T-helper 1 cell treated with Interleukin-12 subunit alpha and Interleukin-12 subunit beta and Interleukin-4 antibody, amounts not matched to agents 30 ng/mL and 1 ng/mL, for 36 hours (primary cell): ENCODE measurements around the gene SNRNP48. TPM values are rescaled to one million over a fixed set of nuclear protein-coding genes. Genes with fewer than 3 reads are reported as not detected.

Experiments used
- intact Hi-C: fragments of 100-400 bp; cut with micrococcal nuclease; formaldehyde crosslinking; loops from one replicate; pipeline ENCODE4 v1.15.1; 2024
- total RNA-seq: library from RNA; stranded (reverse); gene quantifications from 2 replicates; pipeline ENCODE4 v1.2.3, GENCODE V29; 2022

The SNRNP48 gene
- total RNA-seq, 1 donor from 2014 or later: 15.2 TPM

DNA sequence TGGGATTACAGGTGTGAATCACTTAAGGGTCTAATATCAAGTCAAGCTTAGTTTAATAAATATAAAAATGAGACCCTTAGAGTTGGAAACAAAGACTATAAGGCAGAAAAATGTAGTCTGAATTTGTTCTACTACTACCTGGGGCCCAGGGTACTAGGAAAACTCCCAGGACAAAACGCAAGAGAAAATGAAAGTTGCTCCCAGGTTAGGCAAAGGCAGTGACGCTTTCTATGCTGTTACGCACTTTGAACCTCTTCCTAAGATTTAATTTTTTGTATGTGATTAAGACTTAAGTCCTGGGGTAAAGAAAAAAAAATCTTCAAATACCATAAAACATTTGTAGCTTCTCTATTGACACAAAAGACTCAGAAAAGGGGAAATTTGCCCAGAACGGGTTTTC is 31.2 kb upstream of the SNRNP48 start:
- intact Hi-C loops: no loop called here

DNA sequence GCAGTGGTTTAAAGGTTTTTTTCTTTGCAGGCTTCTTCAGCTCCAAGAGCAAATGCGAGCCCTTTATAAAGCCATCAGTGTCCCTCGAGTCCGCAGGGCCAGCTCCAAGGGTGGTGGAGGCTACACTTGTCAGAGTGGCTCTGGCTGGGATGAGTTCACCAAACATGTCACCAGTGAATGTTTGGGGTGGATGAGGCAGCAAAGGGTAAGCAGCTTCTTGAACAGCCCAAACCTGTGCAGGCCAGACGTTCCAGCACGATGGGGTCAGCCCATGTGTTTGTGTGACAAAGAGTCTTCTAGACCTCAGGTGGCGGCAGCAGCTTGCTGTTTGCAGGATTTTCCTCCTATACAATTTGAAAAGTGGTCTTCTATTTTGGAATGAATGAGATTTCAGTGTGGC is 30.8 kb upstream of the SNRNP48 start:
- intact Hi-C loops: no loop called here

DNA sequence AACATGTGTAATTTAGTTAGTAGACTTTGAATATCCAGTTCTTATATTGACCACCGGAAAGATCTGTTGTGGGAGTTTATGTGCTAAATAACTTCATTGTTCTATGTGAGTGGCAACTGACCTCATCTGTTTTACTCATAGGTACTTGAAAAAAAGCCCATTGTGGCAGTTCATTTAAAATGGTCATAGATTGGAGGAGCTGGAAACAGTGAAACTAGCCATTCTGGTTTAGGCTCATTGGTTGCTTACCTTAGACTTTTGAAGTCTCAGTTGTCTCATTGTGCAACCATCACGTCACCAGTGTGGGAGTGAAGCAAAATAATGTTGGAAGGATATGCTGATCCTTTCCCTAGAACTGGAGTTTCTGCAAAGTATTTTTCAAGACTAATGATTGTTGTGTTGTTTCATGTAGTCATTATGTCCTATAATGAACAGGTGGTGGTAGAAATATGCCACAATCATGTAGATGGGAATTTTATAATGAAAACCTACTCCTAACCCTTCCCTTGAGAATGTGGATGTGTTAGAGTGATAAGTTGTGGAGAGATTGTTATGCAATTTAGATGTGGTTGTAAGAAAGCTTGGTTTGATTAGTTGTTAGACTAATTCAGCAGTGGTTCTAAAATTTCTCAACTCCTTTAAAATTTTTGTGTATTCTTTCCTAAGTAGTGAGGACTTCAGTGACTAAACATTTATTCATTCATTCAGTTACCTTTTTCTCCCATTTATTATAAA is 30.2 kb upstream of the SNRNP48 start:
- intact Hi-C loops: no loop called here

DNA sequence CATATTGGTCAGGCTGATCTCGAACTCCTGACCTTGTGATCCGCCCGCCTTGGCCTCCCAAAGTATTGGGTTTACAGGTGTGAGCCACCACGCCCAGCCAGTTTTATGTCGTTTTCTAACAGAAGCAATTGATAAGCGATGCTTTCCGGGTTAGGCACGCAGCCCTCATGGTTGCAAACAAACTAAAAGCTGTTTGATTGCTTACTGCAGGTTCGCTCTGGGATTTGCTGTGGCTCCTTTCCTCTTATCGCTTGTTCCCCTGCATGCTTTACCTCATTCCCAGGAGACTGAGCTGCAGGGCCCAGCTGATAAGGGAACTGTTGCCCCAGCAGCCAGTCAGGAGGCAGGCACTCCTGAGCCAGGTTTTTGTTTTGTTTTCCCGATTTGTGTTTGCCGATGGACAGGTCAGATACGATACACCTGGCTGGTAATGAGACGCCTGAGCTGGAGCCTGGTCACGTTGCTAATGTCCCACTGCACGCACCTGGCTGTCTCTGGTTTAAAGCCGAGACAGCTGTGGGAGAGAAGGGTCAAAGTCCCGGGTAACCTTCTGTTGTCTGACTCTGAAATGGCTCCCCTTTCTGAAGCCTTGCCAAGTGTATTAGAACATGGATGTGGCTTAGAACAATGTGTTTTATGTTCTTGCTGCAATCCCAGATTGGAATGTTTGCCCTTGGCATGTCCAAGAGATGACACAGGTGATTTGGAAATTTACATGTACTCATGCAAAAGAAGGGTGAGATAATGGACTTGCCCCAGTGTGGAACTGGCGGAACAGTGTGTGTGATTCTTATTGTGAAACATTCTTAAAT is 28.6 kb upstream of the SNRNP48 start:
- intact Hi-C loops: no loop called here

DNA sequence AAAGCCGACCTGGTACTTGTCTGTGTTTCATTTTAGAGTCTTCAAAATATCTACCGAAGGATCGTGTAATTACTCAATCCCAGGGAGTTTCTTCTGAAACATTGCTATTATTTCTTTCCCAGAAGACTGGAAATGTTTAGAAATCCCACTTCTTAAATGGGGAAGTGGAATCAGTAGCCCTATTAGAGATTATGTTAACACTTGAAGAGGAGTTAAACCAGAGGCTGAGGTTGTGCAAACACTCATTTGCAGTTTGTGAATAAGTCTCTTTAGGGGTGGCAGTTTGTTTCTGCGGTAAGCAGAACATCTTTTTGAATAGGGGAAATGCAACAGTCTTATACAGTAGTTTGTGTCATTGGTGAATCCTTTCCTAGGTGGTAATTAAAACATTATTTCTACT is 27.2 kb upstream of the SNRNP48 start:
- intact Hi-C loops: no loop called here

DNA sequence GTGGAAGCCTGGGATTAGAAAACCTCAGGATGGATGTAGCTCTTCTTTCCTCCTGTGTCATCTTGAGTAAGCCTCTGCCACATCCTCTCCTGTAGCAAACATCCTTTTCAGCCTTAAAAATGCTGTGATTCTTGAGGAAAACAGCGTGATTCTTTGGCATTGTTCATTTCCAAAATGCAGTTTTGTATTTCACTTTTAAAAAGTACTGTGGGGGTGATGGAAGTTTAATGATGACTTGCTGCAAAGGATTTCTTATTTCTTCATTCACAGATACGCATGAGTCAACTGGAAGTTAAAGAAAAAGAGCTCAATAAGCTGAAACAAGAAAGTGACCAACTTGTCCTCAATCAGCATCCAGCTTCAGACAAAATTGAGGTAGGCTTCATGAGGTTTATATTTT is 23.9 kb upstream of the SNRNP48 start:
- intact Hi-C loops: no loop called here

DNA sequence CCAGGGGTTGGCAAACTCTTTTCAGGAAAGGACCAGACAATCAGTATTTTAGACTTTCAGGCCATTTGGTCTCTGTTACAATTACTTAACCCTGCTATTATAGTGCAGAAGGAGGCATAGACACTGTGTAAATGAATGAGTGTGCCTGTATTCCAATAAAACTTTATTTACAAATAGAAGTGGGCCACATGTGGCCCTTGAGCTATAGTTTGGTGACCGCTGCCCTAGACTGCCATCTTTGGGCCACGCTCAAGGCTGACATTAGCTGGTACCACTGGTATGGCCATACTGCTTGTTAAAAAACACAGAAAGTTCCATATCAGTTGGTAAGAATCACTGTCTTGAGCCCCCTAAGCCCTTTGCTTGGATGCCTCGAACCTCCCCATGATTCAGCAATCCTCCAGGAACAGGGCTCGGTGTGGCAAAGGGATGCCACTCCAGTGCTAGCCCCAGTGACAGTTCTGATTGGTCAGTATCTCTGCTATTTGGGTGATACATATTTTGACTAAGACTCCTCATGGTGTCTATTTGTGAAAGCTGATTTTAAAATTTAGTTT is 23.3 kb upstream of the SNRNP48 start:
- intact Hi-C loops: no loop called here

DNA sequence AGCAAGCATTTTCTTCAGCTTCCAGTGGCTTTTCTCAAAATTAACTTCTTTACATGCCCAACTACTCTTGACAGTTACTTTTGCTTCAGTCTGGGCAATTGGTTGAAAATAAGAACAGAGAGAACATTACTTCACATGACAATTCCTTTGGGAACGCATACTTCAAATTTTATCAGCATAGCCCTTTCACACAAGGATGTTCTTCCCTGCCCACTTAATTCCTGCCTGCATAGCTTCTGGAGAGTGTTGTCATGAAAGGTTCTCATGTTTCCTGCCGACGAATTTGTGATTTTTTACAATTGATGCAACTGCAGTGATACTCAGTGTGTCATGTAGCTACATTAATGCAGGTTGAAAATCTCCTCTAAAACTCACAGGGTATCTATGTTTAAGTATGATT is 22.0 kb upstream of the SNRNP48 start:
- intact Hi-C loops: no loop called here

DNA sequence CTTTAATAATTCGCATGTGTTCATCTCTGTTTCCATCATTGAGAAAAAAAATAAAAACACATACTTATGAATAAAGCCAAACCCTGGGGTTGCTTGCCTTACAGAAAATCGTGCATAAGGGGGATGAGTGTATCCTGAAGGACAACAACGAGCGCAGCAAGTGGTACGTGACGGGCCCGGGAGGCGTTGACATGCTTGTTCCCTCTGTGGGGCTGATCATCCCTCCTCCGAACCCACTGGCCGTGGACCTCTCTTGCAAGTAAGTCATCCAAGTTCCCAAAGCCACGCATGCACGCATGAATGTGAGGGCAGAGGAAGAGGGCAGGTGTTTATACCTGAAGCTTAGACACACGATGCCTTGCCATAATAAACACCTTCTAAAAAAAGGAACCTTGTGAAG is 20.9 kb upstream of the SNRNP48 start:
- intact Hi-C loops: no loop called here

DNA sequence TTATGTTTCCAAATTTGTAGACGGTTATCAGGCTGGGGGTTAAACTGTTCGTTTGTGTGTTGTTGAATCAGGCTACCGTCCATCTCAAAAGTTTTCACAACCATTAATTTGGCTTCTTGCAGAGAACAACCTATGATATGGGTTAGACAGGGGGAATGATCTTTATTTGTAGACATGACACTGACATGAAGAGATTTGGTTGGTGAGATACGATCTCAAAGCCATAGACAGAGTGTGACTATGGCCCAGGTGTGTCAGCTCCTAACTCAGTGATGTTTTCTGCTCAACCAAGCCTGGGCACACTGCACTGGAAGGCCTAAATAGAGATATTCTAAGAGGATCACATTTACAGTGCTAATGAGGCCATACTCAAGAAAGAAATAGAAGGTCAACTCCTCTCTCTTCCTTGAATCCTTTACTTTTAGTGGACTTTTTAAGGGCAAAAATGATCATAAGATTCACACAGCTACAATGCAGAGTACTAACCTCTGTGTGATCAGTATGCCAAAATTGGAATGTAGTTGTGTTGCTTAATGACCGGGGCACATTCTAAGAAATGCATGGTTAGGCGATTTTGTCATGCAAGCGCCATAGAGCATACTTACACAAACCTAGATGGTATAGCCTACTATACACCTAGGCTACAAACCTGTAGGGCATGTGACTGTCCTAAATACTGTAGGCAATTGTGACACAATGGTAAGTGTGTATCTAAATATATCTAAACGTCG is 17.6 kb upstream of the SNRNP48 start:
- intact Hi-C loops: no loop called here

DNA sequence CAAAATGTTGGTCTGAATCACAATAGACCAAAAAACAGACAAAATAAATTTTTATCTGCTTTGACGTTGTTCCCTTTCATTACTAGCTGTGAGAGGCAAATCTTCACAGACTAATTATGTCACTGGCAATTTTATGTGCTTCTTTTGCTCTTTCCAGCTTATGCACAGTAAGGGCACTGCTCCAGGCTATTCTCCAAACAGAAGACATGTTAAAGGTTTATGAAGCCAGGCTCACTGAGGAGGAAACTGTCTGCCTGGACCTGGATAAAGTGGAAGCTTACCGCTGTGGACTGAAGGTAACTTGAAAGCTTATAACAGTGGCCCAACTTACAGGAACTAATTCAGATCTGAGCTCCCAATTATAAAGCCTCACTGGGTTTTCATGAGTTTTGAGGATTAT is 15.5 kb upstream of the SNRNP48 start:
- intact Hi-C loops: no loop called here

DNA sequence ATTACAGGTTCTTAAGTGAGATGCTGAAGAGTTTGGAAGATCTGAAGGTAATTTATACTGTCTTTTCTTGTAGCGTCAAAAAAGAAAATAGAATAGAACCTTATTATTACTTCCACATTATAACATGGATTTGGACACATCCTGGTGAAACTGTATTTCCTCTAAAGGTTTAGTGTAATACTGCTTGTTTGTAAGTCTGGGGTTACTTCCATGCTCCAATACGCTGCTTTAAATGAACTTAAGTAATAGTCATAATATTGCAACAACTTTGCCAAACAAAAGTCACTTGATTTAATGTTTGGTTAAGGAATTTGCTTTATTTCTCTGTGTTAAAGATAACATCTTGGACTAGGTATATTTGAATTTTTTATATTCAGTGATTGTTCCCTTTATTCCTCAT is 11.5 kb upstream of the SNRNP48 start:
- intact Hi-C loops: no loop called here

DNA sequence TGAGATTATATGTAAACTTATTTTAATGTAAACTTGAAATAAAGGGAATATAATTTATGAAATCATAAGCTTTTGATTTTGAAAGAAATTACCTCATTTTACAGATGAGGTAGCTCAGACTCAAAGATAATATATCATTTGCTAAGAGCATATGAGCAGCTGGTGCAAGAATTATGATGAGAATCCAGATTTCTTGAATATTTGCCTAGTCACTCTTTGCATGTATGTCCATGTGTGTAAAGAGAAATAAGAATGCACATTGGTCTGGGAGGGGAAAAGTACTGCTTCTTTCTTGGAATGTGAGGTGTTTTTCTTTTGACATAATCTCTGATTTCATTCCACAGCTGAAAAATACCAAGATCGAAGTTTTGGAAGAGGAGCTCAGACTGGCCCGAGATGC is 11.1 kb upstream of the SNRNP48 start:
- intact Hi-C loops: no loop called here

DNA sequence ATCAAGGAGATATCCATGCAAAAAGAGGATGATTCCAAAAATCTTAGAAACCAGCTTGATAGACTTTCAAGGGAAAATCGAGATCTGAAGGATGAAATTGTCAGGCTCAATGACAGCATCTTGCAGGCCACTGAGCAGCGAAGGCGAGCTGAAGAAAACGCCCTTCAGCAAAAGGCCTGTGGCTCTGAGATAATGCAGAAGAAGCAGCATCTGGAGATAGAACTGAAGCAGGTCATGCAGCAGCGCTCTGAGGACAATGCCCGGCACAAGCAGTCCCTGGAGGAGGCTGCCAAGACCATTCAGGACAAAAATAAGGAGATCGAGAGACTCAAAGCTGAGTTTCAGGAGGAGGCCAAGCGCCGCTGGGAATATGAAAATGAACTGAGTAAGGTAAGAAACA is 10.1 kb upstream of the SNRNP48 start:
- intact Hi-C loops: no loop called here

DNA sequence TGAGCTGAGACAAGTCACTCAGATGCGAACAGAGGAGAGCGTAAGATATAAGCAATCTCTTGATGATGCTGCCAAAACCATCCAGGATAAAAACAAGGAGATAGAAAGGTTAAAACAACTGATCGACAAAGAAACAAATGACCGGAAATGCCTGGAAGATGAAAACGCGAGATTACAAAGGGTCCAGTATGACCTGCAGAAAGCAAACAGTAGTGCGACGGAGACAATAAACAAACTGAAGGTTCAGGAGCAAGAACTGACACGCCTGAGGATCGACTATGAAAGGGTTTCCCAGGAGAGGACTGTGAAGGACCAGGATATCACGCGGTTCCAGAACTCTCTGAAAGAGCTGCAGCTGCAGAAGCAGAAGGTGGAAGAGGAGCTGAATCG is 9.5 kb upstream of the SNRNP48 start:
- intact Hi-C loops: no loop called here

DNA sequence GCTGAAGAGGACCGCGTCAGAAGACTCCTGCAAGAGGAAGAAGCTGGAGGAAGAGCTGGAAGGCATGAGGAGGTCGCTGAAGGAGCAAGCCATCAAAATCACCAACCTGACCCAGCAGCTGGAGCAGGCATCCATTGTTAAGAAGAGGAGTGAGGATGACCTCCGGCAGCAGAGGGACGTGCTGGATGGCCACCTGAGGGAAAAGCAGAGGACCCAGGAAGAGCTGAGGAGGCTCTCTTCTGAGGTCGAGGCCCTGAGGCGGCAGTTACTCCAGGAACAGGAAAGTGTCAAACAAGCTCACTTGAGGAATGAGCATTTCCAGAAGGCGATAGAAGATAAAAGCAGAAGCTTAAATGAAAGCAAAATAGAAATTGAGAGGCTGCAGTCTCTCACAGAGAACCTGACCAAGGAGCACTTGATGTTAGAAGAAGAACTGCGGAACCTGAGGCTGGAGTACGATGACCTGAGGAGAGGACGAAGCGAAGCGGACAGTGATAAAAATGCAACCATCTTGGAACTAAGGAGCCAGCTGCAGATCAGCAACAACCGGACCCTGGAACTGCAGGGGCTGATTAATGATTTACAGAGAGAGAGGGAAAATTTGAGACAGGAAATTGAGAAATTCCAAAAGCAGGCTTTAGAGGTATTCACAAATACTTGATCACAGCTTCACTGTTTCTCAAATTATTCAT is 8.9 kb upstream of the SNRNP48 start:
- intact Hi-C loops: no loop called here

DNA sequence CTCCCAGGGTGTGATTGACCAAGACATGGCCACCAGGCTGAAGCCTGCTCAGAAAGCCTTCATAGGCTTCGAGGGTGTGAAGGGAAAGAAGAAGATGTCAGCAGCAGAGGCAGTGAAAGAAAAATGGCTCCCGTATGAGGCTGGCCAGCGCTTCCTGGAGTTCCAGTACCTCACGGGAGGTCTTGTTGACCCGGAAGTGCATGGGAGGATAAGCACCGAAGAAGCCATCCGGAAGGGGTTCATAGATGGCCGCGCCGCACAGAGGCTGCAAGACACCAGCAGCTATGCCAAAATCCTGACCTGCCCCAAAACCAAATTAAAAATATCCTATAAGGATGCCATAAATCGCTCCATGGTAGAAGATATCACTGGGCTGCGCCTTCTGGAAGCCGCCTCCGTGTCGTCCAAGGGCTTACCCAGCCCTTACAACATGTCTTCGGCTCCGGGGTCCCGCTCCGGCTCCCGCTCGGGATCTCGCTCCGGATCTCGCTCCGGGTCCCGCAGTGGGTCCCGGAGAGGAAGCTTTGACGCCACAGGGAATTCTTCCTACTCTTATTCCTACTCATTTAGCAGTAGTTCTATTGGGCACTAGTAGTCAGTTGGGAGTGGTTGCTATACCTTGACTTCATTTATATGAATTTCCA is 4.6 kb upstream of the SNRNP48 start:
- intact Hi-C loops: no loop called here

DNA sequence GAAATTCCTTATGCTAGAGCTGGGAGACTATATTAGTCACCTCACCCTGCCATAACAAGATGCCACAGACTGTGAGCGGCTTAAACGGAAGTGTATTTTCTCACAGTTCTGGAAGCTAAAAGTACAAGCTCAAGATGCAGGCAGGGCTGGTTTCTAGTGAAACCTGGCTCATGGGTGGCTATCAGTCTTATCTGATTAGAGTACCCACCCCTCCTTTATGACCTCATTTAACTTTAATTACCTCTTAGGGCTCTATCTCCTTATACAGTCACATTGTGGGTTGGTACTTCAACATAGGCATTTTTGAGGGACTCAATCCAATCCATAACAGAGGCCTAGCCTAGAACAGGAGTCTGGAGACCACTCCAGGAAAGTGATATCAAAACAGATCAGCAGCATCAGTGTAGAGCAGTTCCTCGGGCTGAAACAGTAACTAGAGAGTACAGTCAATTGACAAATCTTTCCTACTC is 2.3 kb upstream of the SNRNP48 start:
- intact Hi-C loops: no loop called here

DNA sequence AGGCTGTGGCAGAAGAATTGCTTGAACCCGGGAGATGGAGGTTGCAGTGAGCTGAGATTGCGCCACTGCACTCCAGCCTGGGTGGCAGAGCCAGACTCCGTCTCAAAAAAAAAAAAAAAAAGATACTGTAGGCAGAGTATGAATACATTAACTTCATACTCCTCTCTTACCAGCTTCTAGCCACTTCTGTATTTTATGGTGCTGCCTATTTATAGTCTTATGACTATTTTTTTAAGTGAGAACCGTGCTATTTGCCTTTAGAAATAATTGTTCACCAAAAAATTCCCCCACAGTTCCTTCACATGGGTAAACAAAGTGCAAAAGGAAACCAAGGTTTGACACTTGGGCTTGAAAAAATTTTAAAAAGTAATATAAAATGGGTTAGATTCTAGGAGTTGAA is 1.5 kb upstream of the SNRNP48 start:
- intact Hi-C loops: no loop called here

DNA sequence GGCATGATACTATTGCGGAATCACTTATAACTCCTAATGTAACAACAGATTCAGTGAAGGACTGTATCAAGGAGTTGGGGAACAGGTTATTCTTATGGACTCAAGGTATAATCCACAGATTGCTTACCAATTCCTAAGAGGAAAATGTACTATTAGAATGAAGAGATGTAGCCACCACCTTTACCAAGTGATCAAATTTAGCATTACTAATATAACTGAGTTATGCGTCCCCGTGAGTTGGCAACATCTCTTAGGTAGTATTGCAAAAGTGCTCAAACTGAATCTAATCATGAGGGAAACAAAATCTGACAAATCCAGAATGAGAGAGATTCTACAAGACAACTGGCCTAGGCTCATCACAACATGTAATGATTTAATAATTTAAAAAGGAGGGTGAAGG is 777 bp upstream of the SNRNP48 start:
- intact Hi-C loops: no loop called here

DNA sequence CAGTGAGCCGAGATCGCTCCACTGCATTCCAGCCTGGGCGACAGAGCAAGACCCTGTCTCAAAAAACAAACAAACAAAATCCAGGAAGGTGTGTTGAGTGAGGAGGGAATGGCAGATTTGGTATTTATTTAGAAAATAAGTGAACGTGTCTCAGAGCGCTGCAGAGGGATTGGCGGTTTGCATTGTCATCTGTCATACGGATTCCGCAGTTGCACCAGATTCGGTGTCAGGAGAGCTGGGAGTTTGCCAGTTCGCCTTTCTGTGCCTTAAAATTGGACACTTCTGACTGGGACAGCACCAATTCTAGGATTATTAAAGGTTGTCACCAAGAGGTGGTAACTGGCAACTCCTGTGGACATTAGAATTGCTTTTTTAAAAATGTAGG is 912 bp downstream of the SNRNP48 start:
- intact Hi-C loops: loop anchor here (1.0 to 10.0 kb wide), 8 partner anchors 49 to 844 kb away; partner anchors contain the start of genes BLOC1S5, CAGE1, EEF1E1 and RIOK1
